ENCODE results near the gene NAIF1. TPM values are rescaled to one million over a fixed set of nuclear protein-coding genes. Genes with fewer than 3 reads are reported as not detected.

NAIF1 gene, protein sequence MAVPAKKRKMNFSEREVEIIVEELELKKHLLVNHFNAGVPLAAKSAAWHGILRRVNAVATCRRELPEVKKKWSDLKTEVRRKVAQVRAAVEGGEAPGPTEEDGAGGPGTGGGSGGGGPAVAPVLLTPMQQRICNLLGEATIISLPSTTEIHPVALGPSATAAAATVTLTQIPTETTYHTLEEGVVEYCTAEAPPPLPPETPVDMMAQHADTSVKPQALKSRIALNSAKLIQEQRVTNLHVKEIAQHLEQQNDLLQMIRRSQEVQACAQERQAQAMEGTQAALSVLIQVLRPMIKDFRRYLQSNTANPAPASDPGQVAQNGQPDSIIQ
- total RNA-seq: 9.8 and 10.8 TPM in 2 replicates

DNA sequence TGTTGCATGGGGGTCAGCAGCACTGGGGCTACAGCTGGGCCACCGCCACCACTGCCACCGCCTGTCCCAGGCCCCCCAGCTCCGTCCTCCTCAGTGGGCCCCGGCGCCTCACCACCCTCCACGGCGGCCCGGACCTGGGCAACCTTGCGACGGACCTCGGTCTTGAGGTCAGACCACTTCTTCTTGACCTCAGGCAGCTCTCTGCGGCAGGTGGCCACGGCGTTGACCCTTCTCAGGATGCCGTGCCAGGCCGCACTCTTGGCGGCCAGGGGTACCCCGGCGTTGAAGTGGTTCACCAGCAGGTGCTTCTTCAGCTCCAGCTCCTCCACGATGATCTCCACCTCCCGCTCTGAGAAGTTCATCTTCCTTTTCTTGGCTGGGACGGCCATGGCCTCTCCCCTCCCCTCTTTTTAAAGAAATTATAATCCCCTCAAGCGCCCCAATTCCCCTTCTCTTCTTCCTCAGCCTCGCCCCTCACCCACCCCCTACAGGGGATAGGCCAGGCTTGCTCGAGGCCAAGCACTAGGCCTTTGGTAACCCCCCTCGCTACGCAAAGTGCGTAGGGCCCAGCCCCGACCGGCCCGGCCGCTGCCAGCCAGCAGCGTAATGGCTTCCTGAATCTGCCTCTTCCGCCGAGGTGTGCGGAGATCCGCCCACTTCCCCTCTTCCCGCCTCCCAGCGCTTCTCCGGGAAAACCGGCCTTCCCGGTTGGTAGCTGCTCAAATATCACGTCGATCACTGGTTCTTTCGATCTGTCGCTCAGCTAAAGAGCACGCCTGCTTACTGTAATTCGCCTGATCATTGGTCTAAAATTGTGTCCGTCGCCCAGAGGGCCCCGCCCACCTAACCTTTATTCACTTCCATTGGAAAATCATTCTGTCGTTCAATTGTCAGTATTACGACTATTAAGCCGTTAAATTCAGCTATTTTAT, at the start of gene NAIF1:
NAIF1 (minus strand) TSS at position 608 of the 932 bp plus-strand sequence; CDS start at position 389, 219 bp downstream.

DNA sequence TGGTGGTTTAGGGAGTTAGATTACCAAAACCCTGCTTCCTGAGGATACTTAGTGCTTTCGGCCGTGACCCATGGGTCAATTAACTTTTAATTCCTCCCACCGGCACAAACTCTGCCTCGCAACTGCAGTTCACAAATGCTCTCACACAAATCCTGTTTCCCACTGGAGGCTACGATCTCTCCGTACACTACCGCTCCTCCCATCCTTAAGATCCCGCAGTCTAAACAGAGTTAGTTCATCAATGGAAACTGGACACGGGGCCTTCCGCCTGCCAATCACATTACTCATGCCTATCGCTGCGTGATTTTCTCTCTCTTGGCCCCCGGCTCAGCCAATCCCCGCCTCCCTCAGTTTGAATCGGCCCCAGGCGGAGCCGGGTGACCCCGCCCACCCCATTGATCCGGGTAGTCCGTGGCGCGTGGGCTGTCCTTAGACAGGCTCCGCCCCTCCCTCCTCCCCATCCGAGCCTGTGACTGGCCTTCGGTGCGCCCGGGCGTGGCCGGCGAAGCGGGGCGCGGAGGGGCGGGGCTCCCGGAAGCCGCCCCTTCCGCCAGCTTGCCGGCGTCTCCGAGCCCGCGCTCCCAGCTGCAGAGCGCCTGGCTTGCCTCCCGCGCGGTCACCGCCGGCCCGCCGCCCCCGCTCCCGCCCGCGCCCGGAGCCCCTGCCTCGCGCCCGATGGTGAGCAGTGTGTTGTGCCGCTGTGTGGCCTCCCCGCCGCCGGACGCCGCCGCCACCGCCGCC, 695 bp upstream of the NAIF1 start, which contains the start of gene SLC25A25:
SLC25A25 (plus strand) TSS at position 588 of the 741 bp plus-strand sequence; CDS start at position 676, 88 bp downstream.

Other genes starting within 250 kb of the NAIF1 start
- gene ENG, start 212.7 kb downstream of the NAIF1 start, total RNA-seq: 31.2 and 69.0 TPM in 2 replicates
- 75.6 and 90.4 TPM in 2 replicates for gene AK1, start 189.6 kb downstream of the NAIF1 start, total RNA-seq
- 50.1 and 58.8 TPM in 2 replicates for gene ST6GALNAC6, start 167.7 kb downstream of the NAIF1 start, total RNA-seq
- 23.9 and 33.3 TPM in 2 replicates for gene ST6GALNAC4, start 150.3 kb downstream of the NAIF1 start, total RNA-seq
- gene PIP5KL1, start 136.5 kb downstream of the NAIF1 start, total RNA-seq: 0.66 and 0.81 TPM in 2 replicates
- 9.6 and 11.1 TPM in 2 replicates for gene DPM2, start 129.5 kb downstream of the NAIF1 start, total RNA-seq
- 13.5 and 18.7 TPM in 2 replicates for gene EEIG1, start 86.3 kb downstream of the NAIF1 start, total RNA-seq
- gene SLC25A25, start 912 bp upstream of the NAIF1 start, total RNA-seq: 33.6 and 36.2 TPM in 2 replicates
- gene PTGES2, start 60.4 kb upstream of the NAIF1 start, total RNA-seq: 66.3 and 76.8 TPM in 2 replicates
- not detected in 2 replicates for gene LCN2, start 82.1 kb upstream of the NAIF1 start, total RNA-seq
- gene BBLN, start 92.9 kb upstream of the NAIF1 start, total RNA-seq: 39.2 and 45.1 TPM in 2 replicates
- gene CIZ1, start 124.3 kb upstream of the NAIF1 start, total RNA-seq: 18.4 and 31.7 TPM in 2 replicates
- gene DNM1, start 136.1 kb upstream of the NAIF1 start, total RNA-seq: 1.1 and 3.0 TPM in 2 replicates
- 175 and 190 TPM in 2 replicates for gene GOLGA2, start 208.7 kb upstream of the NAIF1 start, total RNA-seq
- gene SWI5, start 209.0 kb upstream of the NAIF1 start, total RNA-seq: 43.5 and 48.9 TPM in 2 replicates

Data from aortic smooth muscle cell (primary cell).